ENCODE results near the gene CST5. TPM values are rescaled to one million over a fixed set of nuclear protein-coding genes. Genes with fewer than 3 reads are reported as not detected.

CST5 gene
- total and polyA plus RNA-seq, 2 experiments from 2014 or later: not detected

DNA sequence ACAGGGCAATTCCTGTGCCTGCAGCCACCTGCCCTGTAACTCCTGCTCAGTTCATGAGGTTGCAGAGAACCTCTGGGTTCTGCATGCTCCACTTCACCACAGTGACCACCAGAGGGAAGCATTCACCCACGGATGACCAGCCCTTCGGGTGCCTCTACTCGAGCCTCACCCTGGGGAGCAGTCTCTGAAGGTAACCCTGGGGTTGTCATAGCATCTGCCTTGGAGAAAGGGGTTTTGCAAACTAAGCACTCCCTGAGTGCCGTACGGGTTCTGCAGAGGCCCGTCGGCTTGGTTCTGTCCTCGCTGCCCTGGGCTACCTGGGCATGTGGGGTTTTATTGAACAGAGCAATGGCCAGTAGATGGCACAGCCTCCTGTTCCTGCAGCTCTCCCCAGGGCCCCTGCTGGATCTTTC, 10.2 kb upstream of the CST5 start:
- H3K79me2 ChIP-seq (replicated peaks; ENCODE audit: insufficient read depth): no peaks in the 10 kb centered on the region
- peak; percentile 100 for ATAC-seq
- TF ChIP-seq, protein P1, sequence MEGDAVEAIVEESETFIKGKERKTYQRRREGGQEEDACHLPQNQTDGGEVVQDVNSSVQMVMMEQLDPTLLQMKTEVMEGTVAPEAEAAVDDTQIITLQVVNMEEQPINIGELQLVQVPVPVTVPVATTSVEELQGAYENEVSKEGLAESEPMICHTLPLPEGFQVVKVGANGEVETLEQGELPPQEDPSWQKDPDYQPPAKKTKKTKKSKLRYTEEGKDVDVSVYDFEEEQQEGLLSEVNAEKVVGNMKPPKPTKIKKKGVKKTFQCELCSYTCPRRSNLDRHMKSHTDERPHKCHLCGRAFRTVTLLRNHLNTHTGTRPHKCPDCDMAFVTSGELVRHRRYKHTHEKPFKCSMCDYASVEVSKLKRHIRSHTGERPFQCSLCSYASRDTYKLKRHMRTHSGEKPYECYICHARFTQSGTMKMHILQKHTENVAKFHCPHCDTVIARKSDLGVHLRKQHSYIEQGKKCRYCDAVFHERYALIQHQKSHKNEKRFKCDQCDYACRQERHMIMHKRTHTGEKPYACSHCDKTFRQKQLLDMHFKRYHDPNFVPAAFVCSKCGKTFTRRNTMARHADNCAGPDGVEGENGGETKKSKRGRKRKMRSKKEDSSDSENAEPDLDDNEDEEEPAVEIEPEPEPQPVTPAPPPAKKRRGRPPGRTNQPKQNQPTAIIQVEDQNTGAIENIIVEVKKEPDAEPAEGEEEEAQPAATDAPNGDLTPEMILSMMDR (conservative IDR thresholded peaks at IDR 0.05; ENCODE audit: low read depth in 2 of 2): peak; percentile 65 to 90
- no peak for TF ChIP-seq ZNF114 (CRISPR knock-in tag; IDR thresholded peaks at IDR 0.05)

DNA sequence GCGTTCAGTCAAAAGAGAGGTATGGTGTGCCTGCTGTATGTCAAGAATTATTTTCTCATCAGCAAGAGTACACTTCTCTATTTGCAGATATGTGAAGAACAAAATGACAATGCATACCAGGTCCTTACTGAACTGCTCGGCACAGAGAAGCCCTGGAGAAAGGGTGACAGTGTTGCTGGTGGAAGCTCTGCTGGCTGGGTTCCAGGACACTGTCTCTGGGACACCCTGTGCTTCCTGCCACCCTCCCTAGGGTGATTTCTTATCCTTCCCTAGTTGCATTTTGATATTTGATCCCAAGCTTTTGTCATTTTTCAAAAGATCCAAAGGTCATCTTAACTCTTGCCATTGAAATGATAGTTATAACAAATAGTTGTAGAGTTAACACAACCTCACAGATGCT, 8.3 kb upstream of the CST5 start:
- H3K27ac ChIP-seq (ENCODE audit: low read depth): no peak overlapping the region
- H3K4me1 Mint-ChIP-seq: no peaks in the 10 kb centered on the region
- no peaks in the 10 kb centered on the region for H3K4me1 ChIP-seq (ENCODE audit: insufficient read depth)
- H3K4me2 ChIP-seq: no peak overlapping the region
- no peaks in the 10 kb centered on the region for H4K20me1 ChIP-seq (replicated peaks; ENCODE audit: insufficient read depth)
- no peaks in the 10 kb centered on the region for H3K9me2 ChIP-seq (ENCODE audit: insufficient read depth)
- TF ChIP-seq EZH2 (IDR thresholded peaks at IDR 0.05; ENCODE audit: low read depth, unreplicated experiment) (no peak), ZNF331 (CRISPR knock-in tag; IDR thresholded peaks at IDR 0.05; ENCODE audit: low read depth) (no peak), POLR2AphosphoS5 (IDR thresholded peaks at IDR 0.05; ENCODE audit: low read depth) (no peak), CREB1 (CRISPR knock-in tag; IDR thresholded peaks at IDR 0.05; ENCODE audit: low read depth) (no peak), EZH2phosphoT487 (IDR thresholded peaks at IDR 0.05; ENCODE audit: unreplicated experiment) (no peak), ZNF114 (CRISPR knock-in tag; IDR thresholded peaks at IDR 0.05) (no peak), NANOG (IDR thresholded peaks at IDR 0.05; ENCODE audit: borderline replicate concordance) (no peak), STAT1 (IDR thresholded peaks at IDR 0.05; ENCODE audit: unreplicated experiment) (no peak)
- TF ChIP-seq, protein P2, sequence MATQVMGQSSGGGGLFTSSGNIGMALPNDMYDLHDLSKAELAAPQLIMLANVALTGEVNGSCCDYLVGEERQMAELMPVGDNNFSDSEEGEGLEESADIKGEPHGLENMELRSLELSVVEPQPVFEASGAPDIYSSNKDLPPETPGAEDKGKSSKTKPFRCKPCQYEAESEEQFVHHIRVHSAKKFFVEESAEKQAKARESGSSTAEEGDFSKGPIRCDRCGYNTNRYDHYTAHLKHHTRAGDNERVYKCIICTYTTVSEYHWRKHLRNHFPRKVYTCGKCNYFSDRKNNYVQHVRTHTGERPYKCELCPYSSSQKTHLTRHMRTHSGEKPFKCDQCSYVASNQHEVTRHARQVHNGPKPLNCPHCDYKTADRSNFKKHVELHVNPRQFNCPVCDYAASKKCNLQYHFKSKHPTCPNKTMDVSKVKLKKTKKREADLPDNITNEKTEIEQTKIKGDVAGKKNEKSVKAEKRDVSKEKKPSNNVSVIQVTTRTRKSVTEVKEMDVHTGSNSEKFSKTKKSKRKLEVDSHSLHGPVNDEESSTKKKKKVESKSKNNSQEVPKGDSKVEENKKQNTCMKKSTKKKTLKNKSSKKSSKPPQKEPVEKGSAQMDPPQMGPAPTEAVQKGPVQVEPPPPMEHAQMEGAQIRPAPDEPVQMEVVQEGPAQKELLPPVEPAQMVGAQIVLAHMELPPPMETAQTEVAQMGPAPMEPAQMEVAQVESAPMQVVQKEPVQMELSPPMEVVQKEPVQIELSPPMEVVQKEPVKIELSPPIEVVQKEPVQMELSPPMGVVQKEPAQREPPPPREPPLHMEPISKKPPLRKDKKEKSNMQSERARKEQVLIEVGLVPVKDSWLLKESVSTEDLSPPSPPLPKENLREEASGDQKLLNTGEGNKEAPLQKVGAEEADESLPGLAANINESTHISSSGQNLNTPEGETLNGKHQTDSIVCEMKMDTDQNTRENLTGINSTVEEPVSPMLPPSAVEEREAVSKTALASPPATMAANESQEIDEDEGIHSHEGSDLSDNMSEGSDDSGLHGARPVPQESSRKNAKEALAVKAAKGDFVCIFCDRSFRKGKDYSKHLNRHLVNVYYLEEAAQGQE (IDR thresholded peaks at IDR 0.05; ENCODE audit: unreplicated experiment): no peak
- TF ChIP-seq, protein P1 (conservative IDR thresholded peaks at IDR 0.05; ENCODE audit: low read depth in 2 of 2): no peak
- no peaks in the 10 kb centered on the region for H3K36me3 ChIP-seq (ENCODE audit: insufficient read depth)
- H3K79me2 ChIP-seq (replicated peaks; ENCODE audit: insufficient read depth): no peaks in the 10 kb centered on the region
- H3F3A ChIP-seq (replicated peaks; ENCODE audit: low read depth): no peaks in the 10 kb centered on the region
- no peak overlapping the region for H3K4me3 Mint-ChIP-seq
- DNase-seq (ENCODE audit: low spot score) (no peak), ATAC-seq (no peak)
- peaks cover 1% of the 10 kb centered on the region for H3K27me3 Mint-ChIP-seq (ENCODE audit: insufficient read depth, low read depth, poor library complexity)
- H3K9me3 Mint-ChIP-seq: no peaks in the 10 kb centered on the region
- no peaks in the 10 kb centered on the region for H3K27me3 ChIP-seq (ENCODE audit: insufficient read depth)
- no peak overlapping the region for H3K4me3 ChIP-seq
- no peaks in the 10 kb centered on the region for H3K36me3 Mint-ChIP-seq (ENCODE audit: low read depth)
- H2AFZ ChIP-seq: no peak overlapping the region
- H3K27ac Mint-ChIP-seq: no peak overlapping the region

More for the DNA sequence above, 10.2 kb upstream of the CST5 start:
- no peak overlapping the region for H3K4me3 Mint-ChIP-seq
- H3K9me2 ChIP-seq (ENCODE audit: insufficient read depth): no peaks in the 10 kb centered on the region; the same call in 1 of the 2 replicates
- no peaks in the 10 kb centered on the region for H3F3A ChIP-seq (replicated peaks; ENCODE audit: low read depth)
- H3K4me1 Mint-ChIP-seq: no peaks in the 10 kb centered on the region
- no peak overlapping the region for H2AFZ ChIP-seq
- no peaks in the 10 kb centered on the region for H3K27me3 ChIP-seq (ENCODE audit: insufficient read depth)
- DNase-seq (ENCODE audit: low spot score): peak; percentile 73
- no peak overlapping the region for H3K4me2 ChIP-seq
- no peaks in the 10 kb centered on the region for H3K27me3 Mint-ChIP-seq (ENCODE audit: insufficient read depth, low read depth, poor library complexity)
- H3K4me1 ChIP-seq (ENCODE audit: insufficient read depth): no peaks in the 10 kb centered on the region
- no peak overlapping the region for H3K4me3 ChIP-seq
- H3K9me3 Mint-ChIP-seq: no peaks in the 10 kb centered on the region; the same call in 2 of the 3 replicates
- H3K36me3 Mint-ChIP-seq (ENCODE audit: low read depth): no peaks in the 10 kb centered on the region
- H3K27ac ChIP-seq (ENCODE audit: low read depth): no peak overlapping the region
- H4K20me1 ChIP-seq (replicated peaks; ENCODE audit: insufficient read depth): no peaks in the 10 kb centered on the region
- no peak overlapping the region for H3K27ac Mint-ChIP-seq
- H3K36me3 ChIP-seq (ENCODE audit: insufficient read depth): no peaks in the 10 kb centered on the region
